Spleen (tissue), 11 donors: ENCODE measurements around the gene CEACAM18. TPM values are rescaled to one million over a fixed set of nuclear protein-coding genes. Genes with fewer than 3 reads are reported as not detected.

Experiments used
- DNase-seq: peaks from one replicate; pipeline ENCODE4 v3.0.0-alpha.2; 2020
- H3K27ac ChIP-seq, 8 donors: fragments of 200-600 bp; sonication (generic) in 7 of 8; 1 replicate in 4 of 8; 2 replicates in 4 of 8; pipeline versions ENCODE4 v1.5.0 to v1.8.0; 2016 to 2021; ENCODE audit warnings: inconsistent platforms in 4 of 8, mild to moderate bottlenecking in 4 of 8, moderate library complexity in 1 of 8
- H3K27me3 ChIP-seq, 7 donors: fragments of 200-600 bp; sonication (generic) in 6 of 7; replicated peaks in 1 of 7; 1 replicate in 4 of 7; 2 replicates in 3 of 7; pipeline versions ENCODE4 v1.5.0 to v1.8.0; 2016 to 2021; ENCODE audit warnings: inconsistent platforms in 3 of 7, mild to moderate bottlenecking in 1 of 7
- H3K36me3 ChIP-seq, 6 donors: fragments of 200-600 bp; sonication (generic) in 5 of 6; 1 replicate in 4 of 6; 2 replicates in 2 of 6; pipeline versions ENCODE4 v1.5.0 to v1.8.0; 2016 to 2021; ENCODE audit warnings: inconsistent platforms in 2 of 6
- H3K4me1 ChIP-seq, 6 donors: fragments of 200-600 bp; sonication (generic) in 5 of 6; 1 replicate in 3 of 6; 2 replicates in 3 of 6; pipeline versions ENCODE4 v1.5.0 to v1.8.0; 2016 to 2021; ENCODE audit warnings: inconsistent platforms in 3 of 6
- H3K4me3 ChIP-seq, 8 donors: fragments of 200-600 bp; sonication (generic) in 7 of 8; 1 replicate in 4 of 8; 2 replicates in 4 of 8; pipeline versions ENCODE4 v1.5.0 to v1.8.0; 2016 to 2021; ENCODE audit warnings: inconsistent platforms in 4 of 8, mild to moderate bottlenecking in 4 of 8, moderate library complexity in 2 of 8
- H3K9me3 ChIP-seq, 8 donors: fragments of 200-600 bp; sonication (generic) in 7 of 8; 1 replicate in 4 of 8; 2 replicates in 4 of 8; pipeline versions ENCODE4 v1.5.0 to v1.8.0; 2016 to 2021; ENCODE audit warnings: inconsistent platforms in 4 of 8
- CTCF ChIP-seq, 11 experiments: fragments of 200-600 bp in 7 of 11; fragments of 450-650 bp in 4 of 11; sonication (generic) in 4 of 11; IDR thresholded peaks in 8 of 11; conservative IDR thresholded peaks in 3 of 11; 1 replicate in 7 of 11; 2 replicates in 4 of 11; pipeline versions ENCODE4 v1.4.0 to v1.8.0; 2016 to 2021; ENCODE audit warnings: antibody characterized with exemption in 11 of 11, inconsistent platforms in 4 of 11, mild to moderate bottlenecking in 1 of 11
- POLR2A ChIP-seq, 3 donors: fragments of 450-650 bp; IDR thresholded peaks; one replicate each; pipeline ENCODE4 v1.5.1; 2017; ENCODE audit warnings: antibody characterized with exemption in 3 of 3, mild to moderate bottlenecking in 1 of 3
- POLR2AphosphoS5 ChIP-seq, 3 donors: sonication (generic); formaldehyde crosslinking; IDR thresholded peaks; one replicate each; pipeline ENCODE4 v1.5.1; 2017; ENCODE audit warnings: antibody characterized with exemption in 3 of 3
- WGBS, 5 donors: extraction: QIAGEN DNeasy Blood & Tissue Kit in 3 of 5; methylation state at CpG; one replicate each; pipeline versions ENCODE4 v1.1.5 to v1.1.7; 2013 to 2018; 5-methylcytosine and 5-hydroxymethylcytosine counted together
- intact Hi-C: fragments of 100-400 bp; cut with DNase I; formaldehyde crosslinking; loops from one replicate; pipeline ENCODE4 v1.15.0; 2023; ENCODE audit warnings: low total_unique reads
- polyA plus RNA-seq, 3 donors: library from polyadenylated mRNA; stranded (reverse); fragments of 200-250 nt; gene quantifications; one replicate each; pipeline ENCODE4 v1.2.1, GENCODE V29; 2013
- total RNA-seq, 7 donors: library from RNA; depleted of rRNA in 3 of 7; stranded (reverse); fragments of >200 nt in 3 of 7; fragmentation: NEBNext Ultra II Directional in 4 of 7; extraction: Animal tissue kit (Norgen Biotek cat#: 25700) in 4 of 7; gene quantifications; one replicate each; pipeline versions ENCODE4 v1.1.0 to v1.2.1, GENCODE V29; 2016 to 2021
- donor health status: healthy with polysubstance abuse.
- donor health status: DM: no; HTN: no; CAD: no; lungs with moderate emphysema.
- donor health status: DM: no; HTN: no; CAD: no.
- donor health status: Bipolar disorder and iron deficiency.
- donor health status: healthy.
- donor health status: DM: no; HTN: no; CAD: no.
- donor health status: DM: yes; HTN: yes; CAD: no.

The CEACAM18 gene
- total and polyA plus RNA-seq, 10 donors = not detected

- DNase-seq = no peak
- Histone ChIP-seq H3K9me3 (peaks cover 0 to 8% (median 2%) of the 10 kb centered on the region in 8 donors), H3K4me1 (peaks cover 0 to 5% (median 0%) of the 10 kb centered on the region in 6 donors), H3K27me3 (peaks cover 0 to 21% (median 3%) of the 10 kb centered on the region in 7 donors), H3K36me3 (no peaks in the 10 kb centered on the region), H3K27ac (no peak overlapping the region), H3K4me3 (no peak overlapping the region)
- 12 to 23% (median 19%) methylated on average over 3 of the region's 3 CpGs for WGBS, 5 donors
- intact Hi-C loops = no loop called here
- TF ChIP-seq CTCF (IDR thresholded peaks at IDR 0.05 in 8 of 11, conservative IDR thresholded peaks at IDR 0.05 in 3 of 11) (peak; percentile 37 to 82 (median 68)), POLR2AphosphoS5 (IDR thresholded peaks at IDR 0.05) (no peak)
Measured at GRCh38 chr19:51514866-51515481, 36.6 kb downstream of the CEACAM18 start.

- Histone ChIP-seq H3K36me3 (no peaks in the 10 kb centered on the region), H3K4me3 (no peak overlapping the region), H3K27ac (no peak overlapping the region), H3K27me3 (peaks cover 0 to 4% (median 0%) of the 10 kb centered on the region in 7 donors), H3K4me1 (no peaks in the 10 kb centered on the region), H3K9me3 (peaks cover 0 to 8% (median 3%) of the 10 kb centered on the region in 8 donors)
- TF ChIP-seq CTCF (IDR thresholded peaks at IDR 0.05 in 8 of 11, conservative IDR thresholded peaks at IDR 0.05 in 3 of 11) (no peak), POLR2A (IDR thresholded peaks at IDR 0.05) (no peak), POLR2AphosphoS5 (IDR thresholded peaks at IDR 0.05) (no peak)
- no peak for DNase-seq
- 26 to 41% (median 39%) methylated on average over 2 of the region's 2 CpGs for WGBS, 5 donors
- intact Hi-C loops = no loop called here
Measured at GRCh38 chr19:51520728-51521127, 42.4 kb downstream of the CEACAM18 start.

GRCh38 chr19:51521357-51521756 is 43.0 kb downstream of the CEACAM18 start:
- Histone ChIP-seq H3K9me3 (peaks cover 0 to 8% (median 3%) of the 10 kb centered on the region in 8 donors), H3K27ac (no peak overlapping the region), H3K36me3 (no peaks in the 10 kb centered on the region), H3K27me3 (peaks cover 0 to 5% (median 0%) of the 10 kb centered on the region in 7 donors), H3K4me3 (no peak overlapping the region), H3K4me1 (no peaks in the 10 kb centered on the region)
- intact Hi-C loops = no loop called here
- no peak for TF ChIP-seq CTCF (IDR thresholded peaks at IDR 0.05 in 8 of 11, conservative IDR thresholded peaks at IDR 0.05 in 3 of 11)
- no peak for TF ChIP-seq POLR2A (IDR thresholded peaks at IDR 0.05)
- TF ChIP-seq POLR2AphosphoS5 (IDR thresholded peaks at IDR 0.05) = no peak
- no peak for DNase-seq
- WGBS, 5 donors = 81 to 96% (median 90%) methylated on average over 2 of the region's 2 CpGs

GRCh38 chr19:51521781-51522180 is 43.4 kb downstream of the CEACAM18 start:
- no peak overlapping the region for H3K27ac ChIP-seq
- intact Hi-C loops = no loop called here
- H3K4me3 ChIP-seq = no peak overlapping the region
- H3K36me3 ChIP-seq = no peaks in the 10 kb centered on the region
- 50 to 73% (median 58%) methylated on average over 2 of the region's 2 CpGs for WGBS, 5 donors
- TF ChIP-seq POLR2AphosphoS5 (IDR thresholded peaks at IDR 0.05) (no peak), POLR2A (IDR thresholded peaks at IDR 0.05) (no peak), CTCF (IDR thresholded peaks at IDR 0.05 in 8 of 11, conservative IDR thresholded peaks at IDR 0.05 in 3 of 11) (no peak)
- H3K27me3 ChIP-seq = peaks cover 0 to 5% (median 0%) of the 10 kb centered on the region in 7 donors
- no peaks in the 10 kb centered on the region for H3K4me1 ChIP-seq
- no peak for DNase-seq
- peaks cover 0 to 8% (median 3%) of the 10 kb centered on the region in 8 donors for H3K9me3 ChIP-seq
